Fibroblast of peridontal ligament (primary cell): ENCODE data around the gene OR2W1.

Experiments
- DNase-seq: peaks from one replicate; pipeline ENCODE4 v3.0.0-alpha.2; 2010; ENCODE audit errors: extremely low read depth

The OR2W1 gene

DNA sequence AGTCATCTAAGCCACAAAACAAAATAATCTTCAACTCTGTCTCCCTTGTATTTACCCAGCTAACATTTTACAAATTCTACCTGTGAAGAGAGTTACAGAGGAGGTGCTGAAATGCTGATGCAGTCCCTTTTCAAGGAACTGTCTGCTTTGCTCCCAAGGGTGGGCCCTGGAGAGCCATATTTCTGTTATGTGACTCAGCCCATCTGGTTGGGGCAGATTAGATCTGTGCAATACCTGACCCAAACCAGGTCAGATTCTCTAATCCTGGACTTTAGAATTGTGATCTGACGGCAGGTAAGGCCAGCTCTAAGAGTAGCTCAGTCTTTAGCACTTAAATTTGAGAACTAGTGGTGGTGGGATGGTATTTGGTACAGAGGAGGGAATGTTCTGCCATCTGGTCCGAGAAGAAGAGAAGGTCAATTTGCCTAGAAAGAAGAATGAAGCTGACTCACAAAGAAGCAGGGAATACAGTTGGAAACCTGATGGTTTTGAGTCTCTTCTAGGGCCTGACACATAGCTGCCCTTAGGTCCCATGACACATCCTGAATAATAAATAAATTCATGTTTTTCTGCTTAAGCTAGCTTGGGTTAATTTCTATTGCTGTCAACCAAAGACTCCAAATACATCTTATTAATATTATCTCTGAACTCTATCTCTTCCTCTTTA lies 48.0 kb downstream of the OR2W1 start:
- DNase-seq = no peak

DNA sequence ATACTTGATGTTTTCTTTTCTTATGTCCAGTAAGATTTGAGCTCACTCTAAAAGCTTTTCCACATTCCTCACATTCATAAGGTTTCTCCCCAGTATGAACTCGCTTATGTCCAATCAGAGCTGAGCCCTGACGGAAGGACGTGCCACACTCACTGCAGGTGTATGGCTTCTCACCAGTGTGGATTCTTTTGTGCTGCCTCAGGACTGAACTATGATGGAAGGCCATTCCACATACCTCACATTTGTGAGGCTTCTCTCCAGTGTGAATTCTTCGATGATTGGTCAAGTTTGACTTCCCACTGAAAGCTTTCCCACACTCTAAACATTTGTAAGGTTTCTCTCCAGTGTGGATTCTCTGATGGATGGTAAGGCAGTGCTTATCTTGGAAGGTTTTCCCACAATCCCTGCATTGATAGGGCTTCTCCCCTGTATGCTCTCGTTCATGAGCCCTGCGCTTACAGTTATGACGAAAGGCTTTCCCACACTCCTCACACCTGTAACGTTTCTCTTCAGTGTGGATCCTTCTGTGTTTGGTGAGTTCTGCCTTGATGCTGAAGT lies 49.8 kb downstream of the OR2W1 start:
- DNase-seq = no peak
